H1 (cell line): ENCODE measurements around the gene LY6G5C. TPM values are rescaled to one million over a fixed set of nuclear protein-coding genes. Genes with fewer than 3 reads are reported as not detected.

Experiments
- CTCF ChIA-PET: fragments of 300-600 bp; sonication (Branson Sonifier 250); formaldehyde crosslinking; loops from one replicate; lab custom pipeline; 2021; ENCODE audit not compliant: partially characterized antibody; lab: Charles Lee
- POLR2A ChIA-PET: fragments of 300-600 bp; sonication (Branson Sonifier 250); formaldehyde crosslinking; loops from one replicate; lab custom pipeline; 2021; ENCODE audit warnings: inconsistent platforms; ENCODE audit not compliant: partially characterized antibody; lab: Charles Lee
- DNase-seq, 2 experiments: peaks; one replicate each; pipeline versions ENCODE4 v3.0.0 to v3.0.0-alpha.2; 2010 to 2022; ENCODE audit warnings: low spot score in 2 of 2, low read depth in 1 of 2, mixed read lengths in 1 of 2
- FAIRE-seq: peaks from 2 replicates; lab custom pipeline; 2011; peaks lifted over from hg19 to GRCh38; lab: Jason Lieb, UNC
- H2AFZ ChIP-seq: 2 replicates; pipeline ENCODE4 v1.8.1; 2012; ENCODE audit warnings: low read length, inconsistent platforms
- H2AK5ac ChIP-seq: 2 replicates; pipeline ENCODE4 v1.6.1; 2013; ENCODE audit warnings: low read depth, low read length
- H2BK120ac ChIP-seq: replicated peaks from 2 replicates; pipeline ENCODE3; 2013; ENCODE audit warnings: low read depth, low read length, inconsistent platforms
- H2BK12ac ChIP-seq: 2 replicates; pipeline ENCODE4 v1.6.1; 2013; ENCODE audit warnings: low read depth, low read length
- H2BK15ac ChIP-seq: 2 replicates; pipeline ENCODE4 v1.6.1; 2013; ENCODE audit warnings: low read length
- H2BK20ac ChIP-seq: 2 replicates; pipeline ENCODE4 v1.6.1; 2013; ENCODE audit warnings: low read length
- H2BK5ac ChIP-seq: 2 replicates; pipeline ENCODE4 v1.6.1; 2013; ENCODE audit warnings: low read depth, low read length
- H3K14ac ChIP-seq: 2 replicates; pipeline ENCODE4 v1.6.1; 2013; ENCODE audit warnings: inconsistent platforms; ENCODE audit not compliant: insufficient read length
- H3K18ac ChIP-seq: 2 replicates; pipeline ENCODE4 v1.6.1; 2013; ENCODE audit warnings: low read length; ENCODE audit errors: extremely low read depth
- H3K23ac ChIP-seq: 2 replicates; pipeline ENCODE4 v1.6.1; 2013; ENCODE audit warnings: inconsistent platforms; ENCODE audit not compliant: insufficient read length
- H3K23me2 ChIP-seq: 2 replicates; pipeline ENCODE4 v1.6.1; 2013; ENCODE audit warnings: low read depth, low read length
- H3K27ac ChIP-seq: 2 replicates; pipeline ENCODE4 v1.6.1; 2011; ENCODE audit warnings: low read depth, low read length, inconsistent platforms
- H3K27me3 ChIP-seq, 4 experiments: replicated peaks in 1 of 4; 1 replicate in 1 of 4; 2 replicates in 3 of 4; pipeline versions ENCODE4 v1.6.1 to v1.8.1; 2011 to 2013; ENCODE audit warnings: low read length in 3 of 4, mild to moderate bottlenecking in 3 of 4, inconsistent platforms in 2 of 4, mixed read lengths in 2 of 4, moderate library complexity in 1 of 4; ENCODE audit not compliant: control insufficient read depth in 3 of 4, insufficient read depth in 3 of 4; ENCODE audit errors: extremely low read depth in 1 of 4
- H3K36me3 ChIP-seq, 4 experiments: 2 replicates each; pipeline versions ENCODE4 v1.6.1 to v1.8.1; 2011 to 2013; ENCODE audit warnings: mild to moderate bottlenecking in 4 of 4, low read length in 3 of 4, moderate library complexity in 2 of 4, control low read depth in 1 of 4, inconsistent platforms in 1 of 4; ENCODE audit not compliant: insufficient read depth in 4 of 4, control insufficient read depth in 2 of 4
- H3K4ac ChIP-seq: replicated peaks from 2 replicates; pipeline ENCODE3; 2013; ENCODE audit warnings: low read length, low read depth, mixed read lengths, inconsistent platforms; ENCODE audit not compliant: insufficient read length
- H3K4me1 ChIP-seq, 4 experiments: replicated peaks in 1 of 4; 1 replicate in 1 of 4; 2 replicates in 3 of 4; pipeline versions ENCODE4 v1.6.1 to v1.8.1; 2011 to 2013; ENCODE audit warnings: low read length in 3 of 4, inconsistent platforms in 2 of 4, mixed read lengths in 1 of 4; ENCODE audit not compliant: insufficient read depth in 4 of 4, control insufficient read depth in 3 of 4
- H3K4me2 ChIP-seq, 2 experiments: 2 replicates each; pipeline versions ENCODE4 v1.6.1 to v1.8.1; 2011 to 2013; ENCODE audit warnings: low read depth in 2 of 2, low read length in 2 of 2, control low read depth in 1 of 2, inconsistent platforms in 1 of 2, mild to moderate bottlenecking in 1 of 2; ENCODE audit not compliant: insufficient read depth in 1 of 2
- H3K4me3 ChIP-seq, 4 experiments: fragments of 200-600, 300-600 bp in 1 of 4; sonication (generic), shearing (Covaris generic), sonication (Bioruptor Twin) in 1 of 4; 2 replicates each; pipeline versions ENCODE4 v1.5.1 to v1.8.1; 2011 to 2016; ENCODE audit warnings: low read length in 4 of 4, low read depth in 3 of 4, control low read depth in 2 of 4, inconsistent platforms in 2 of 4, mild to moderate bottlenecking in 2 of 4, mixed read lengths in 1 of 4, moderate library complexity in 1 of 4; ENCODE audit not compliant: insufficient read depth in 2 of 4; ENCODE audit errors: extremely low read depth in 1 of 4
- H3K56ac ChIP-seq: replicated peaks from 2 replicates; pipeline ENCODE3; 2013; ENCODE audit warnings: low read depth, mild to moderate bottlenecking, mixed read lengths, low read length, inconsistent platforms; ENCODE audit not compliant: insufficient read length
- H3K79me1 ChIP-seq: 2 replicates; pipeline ENCODE4 v1.6.1; 2013; ENCODE audit warnings: low read depth, low read length, control low read depth
- H3K79me2 ChIP-seq, 2 experiments: 2 replicates each; pipeline versions ENCODE4 v1.6.1 to v1.8.1; 2012 to 2013; ENCODE audit warnings: low read length in 2 of 2, mild to moderate bottlenecking in 2 of 2, inconsistent platforms in 1 of 2; ENCODE audit not compliant: insufficient read depth in 2 of 2, control insufficient read depth in 1 of 2
- H3K9ac ChIP-seq, 4 experiments: replicated peaks in 1 of 4; 1 replicate in 1 of 4; 2 replicates in 3 of 4; pipeline versions ENCODE4 v1.6.1 to v1.8.1; 2011 to 2013; ENCODE audit warnings: low read depth in 3 of 4, low read length in 3 of 4, control low read depth in 2 of 4, mild to moderate bottlenecking in 2 of 4, moderate library complexity in 2 of 4, inconsistent platforms in 1 of 4; ENCODE audit errors: extremely low read depth in 1 of 4
- H3K9me3 ChIP-seq, 2 experiments: 2 replicates each; pipeline versions ENCODE4 v1.6.1 to v1.8.1; 2012 to 2013; ENCODE audit warnings: mild to moderate bottlenecking in 2 of 2, moderate library complexity in 2 of 2, control low read depth in 1 of 2, inconsistent platforms in 1 of 2, low read depth in 1 of 2, low read length in 1 of 2, mixed read lengths in 1 of 2; ENCODE audit not compliant: insufficient read depth in 2 of 2
- H4K20me1 ChIP-seq, 2 experiments: replicated peaks in 1 of 2; 2 replicates each; pipeline versions ENCODE3 to v1.8.1; 2011 to 2013; ENCODE audit warnings: inconsistent platforms in 2 of 2, low read length in 2 of 2, mild to moderate bottlenecking in 1 of 2; ENCODE audit not compliant: insufficient read depth in 2 of 2, control insufficient read depth in 1 of 2
- H4K5ac ChIP-seq: 2 replicates; pipeline ENCODE4 v1.6.1; 2013; ENCODE audit warnings: low read length, low read depth, mixed read lengths, inconsistent platforms; ENCODE audit not compliant: insufficient read length
- H4K8ac ChIP-seq: 2 replicates; pipeline ENCODE4 v1.8.0; 2013; ENCODE audit warnings: mild to moderate bottlenecking, moderate library complexity, low read length, inconsistent platforms; ENCODE audit not compliant: insufficient read depth; ENCODE audit errors: extremely low read depth
- H4K91ac ChIP-seq: replicated peaks from 2 replicates; pipeline ENCODE3; 2013; ENCODE audit warnings: low read length, mixed read lengths, inconsistent platforms; ENCODE audit not compliant: insufficient read length
- BRCA1 ChIP-seq: IDR thresholded peaks from 2 replicates; pipeline ENCODE4 v1.6.1; 2012; ENCODE audit warnings: low read depth, low read length, improper control_type of control experiment
- E2F6 ChIP-seq: IDR thresholded peaks from 2 replicates; pipeline ENCODE4 v1.6.1; 2012; ENCODE audit warnings: inconsistent platforms
- HDAC6 ChIP-seq: IDR thresholded peaks from one replicate; pipeline ENCODE4 v1.7.1; 2012; ENCODE audit warnings: low read depth, mild to moderate bottlenecking, inconsistent platforms, low read length, moderate library complexity
- POLR2AphosphoS5 ChIP-seq: IDR thresholded peaks from 2 replicates; pipeline ENCODE4 v1.6.1; 2011; ENCODE audit warnings: low read depth, low read length
- SP4 ChIP-seq: IDR thresholded peaks from 2 replicates; pipeline ENCODE4 v1.6.1; 2012; ENCODE audit warnings: low read length, inconsistent platforms
- TEAD4 ChIP-seq: IDR thresholded peaks from 2 replicates; pipeline ENCODE4 v1.6.1; 2012; ENCODE audit warnings: low read depth, low read length, inconsistent platforms, mixed read lengths
- WGBS, 2 experiments: shearing (Covaris generic) in 1 of 2; methylation state at CpG; one replicate each; pipeline versions ENCODE4 v1.1.6 to v1.1.7; 2013 to 2015; ENCODE audit warnings: low lambda C conversion rate in 2 of 2, mixed read lengths in 2 of 2, inconsistent platforms in 1 of 2, low coverage in 1 of 2, missing lambda C conversion rate in 1 of 2; ENCODE audit not compliant: insufficient replicate concordance in 2 of 2, insufficient coverage in 1 of 2, insufficient read length in 1 of 2; ENCODE audit errors: extremely low coverage in 1 of 2, missing lambda C conversion rate in 1 of 2; 5-methylcytosine and 5-hydroxymethylcytosine counted together
- polyA plus RNA-seq, 7 experiments: library from polyadenylated mRNA; depleted of rRNA in 3 of 7; stranded (reverse) in 5 of 7; unstranded in 2 of 7; fragments of >200 nt in 5 of 7; fragments of 200-250 nt in 2 of 7; gene quantifications; 1 replicate in 5 of 7; 2 replicates in 1 of 7; 4 replicates in 1 of 7; pipeline versions ENCODE4 v1.2.1 to v1.2.3, GENCODE V29; 2011 to 2013; ENCODE audit warnings: missing spikeins in 2 of 7, mixed read lengths in 2 of 7
- total RNA-seq: library from RNA; stranded (reverse); fragmentation: NEBNext Ultra II Directional; extraction: Animal tissue kit (Norgen Biotek cat#: 25700); gene quantifications from 2 replicates; pipeline ENCODE4 v1.2.1, GENCODE V29; 2021

Gene LY6G5C
- total and polyA plus RNA-seq, 2 of the 8 experiments (the other 6 are each of a cell fraction or from before 2014, with no cell fraction given), result 1.1 to 1.8 TPM

- H4K91ac ChIP-seq, result no peak overlapping the region
- no peak overlapping the region for H3K4me2 ChIP-seq
- H3K4me1 ChIP-seq, result no peaks in the 10 kb centered on the region
- H3K18ac ChIP-seq, result no peak overlapping the region
- DNase-seq (no peak), FAIRE-seq (no peak)
- no peak overlapping the region for H3K4ac ChIP-seq
- no peaks in the 10 kb centered on the region; a peak in 1 of 4 replicates for H3K79me2 ChIP-seq
- no peak overlapping the region for H2BK120ac ChIP-seq
- ChIA-PET CTCF (interaction anchor here (1.0 to 1.9 kb wide), 4 partner anchors 8 to 86 kb away, joined by 3 to 10 read pairs (median 4); partner anchors contain the start of gene C6orf47), POLR2A (interaction anchor here (1.0 to 34.9 kb wide), 9 partner anchors 8 to 159 kb away, joined by 3 to 883 read pairs (median 7); partner anchors contain the start of genes APOM, BAG6, C6orf47 and CSNK2B)
- H3K23ac ChIP-seq, result no peak overlapping the region
- no peak overlapping the region for H2AFZ ChIP-seq
- H3K56ac ChIP-seq, result no peak overlapping the region
- no peaks in the 10 kb centered on the region for H3K9me3 ChIP-seq
- no peak overlapping the region for H4K5ac ChIP-seq
- WGBS, 2 experiments, result 91% methylated on average over 26 of the region's 27 CpGs; no CpG with 5 or more reads in 1 of the 2 experiments
- no peak overlapping the region for H3K14ac ChIP-seq
- no peak overlapping the region for H2BK5ac ChIP-seq
- TF ChIP-seq HDAC6 (no peak), POLR2AphosphoS5 (peak; percentile 26; the same call in 1 of the 2 replicates), BRCA1 (no peak), E2F6 (no peak), TEAD4 (no peak), SP4 (no peak)
- H3K23me2 ChIP-seq, result no peaks in the 10 kb centered on the region
- peaks cover 65 to 98% (median 83%) of the 10 kb centered on the region in 4 experiments for H3K36me3 ChIP-seq
- no peak overlapping the region for H2BK12ac ChIP-seq
- H3K9ac ChIP-seq, result no peak overlapping the region
- no peak overlapping the region for H3K4me3 ChIP-seq
- no peak overlapping the region for H3K27ac ChIP-seq
- H4K8ac ChIP-seq, result no peak overlapping the region
- no peaks in the 10 kb centered on the region for H3K27me3 ChIP-seq
- H2AK5ac ChIP-seq, result no peak overlapping the region
- no peak overlapping the region for H2BK15ac ChIP-seq
- no peak overlapping the region for H2BK20ac ChIP-seq
- H3K79me1 ChIP-seq, result peaks cover 3% of the 10 kb centered on the region; the same call in 1 of the 2 replicates
- peaks cover 18 to 19% of the 10 kb centered on the region in 2 experiments for H4K20me1 ChIP-seq
Observed at GRCh38 chr6:31636698-31637596, 43.9 kb downstream of the LY6G5C start.
